SK-N-SH treated with all-trans-retinoic acid at 6 μM for 48 hours (cell line): Measurements from ENCODE around the gene WDR88.

ENCODE experiments used
- RARB ChIP-seq: fragments of 250-450 bp; sonication (Bioruptor Pico); IDR thresholded peaks from 2 replicates; pipeline ENCODE4 v1.8.0; 2021; ENCODE audit warnings: mild to moderate bottlenecking, moderate library complexity
- TCF4 ChIP-seq: fragments of 250-450 bp; sonication (Bioruptor Pico); IDR thresholded peaks from 2 replicates; pipeline ENCODE4 v1.8.0; 2021; ENCODE audit warnings: mild to moderate bottlenecking, moderate library complexity, borderline replicate concordance
- TOX ChIP-seq: fragments of 250-450 bp; sonication (Bioruptor Pico); IDR thresholded peaks from 2 replicates; pipeline ENCODE4 v1.8.0; 2021; ENCODE audit warnings: mild to moderate bottlenecking, moderate library complexity, borderline replicate concordance
- ZFP3 ChIP-seq: fragments of 250-450 bp; sonication (Bioruptor Pico); IDR thresholded peaks from 2 replicates; pipeline ENCODE4 v1.5.0; 2020; ENCODE audit warnings: mild to moderate bottlenecking, moderate library complexity
- ZFP30 ChIP-seq: fragments of 450-650 bp; formaldehyde crosslinking; IDR thresholded peaks from 2 replicates; pipeline ENCODE4 v1.5.0; 2022; ENCODE audit warnings: mild to moderate bottlenecking, moderate library complexity
- TF ChIP-seq, protein P1 (sequence below): fragments of 250-450 bp; sonication (Bioruptor Pico); IDR thresholded peaks from 2 replicates; pipeline ENCODE4 v1.5.1; 2020; ENCODE audit warnings: low read depth, mild to moderate bottlenecking, moderate library complexity
- TF ChIP-seq, protein P2 (sequence below): fragments of 250-450 bp; sonication (Bioruptor Pico); IDR thresholded peaks from 2 replicates; pipeline ENCODE4 v1.5.0; 2020; ENCODE audit warnings: mild to moderate bottlenecking, moderate library complexity
- TF ChIP-seq, protein P3 (sequence below): fragments of 250-450 bp; sonication (Bioruptor Pico); IDR thresholded peaks from 2 replicates; pipeline ENCODE4 v1.5.1; 2021; ENCODE audit warnings: mild to moderate bottlenecking, moderate library complexity
- TF ChIP-seq, protein P4 (sequence below): fragments of 250-450 bp; sonication (Bioruptor Pico); IDR thresholded peaks from 2 replicates; pipeline ENCODE4 v1.8.0; 2020; ENCODE audit warnings: mild to moderate bottlenecking, moderate library complexity, borderline replicate concordance

DNA sequence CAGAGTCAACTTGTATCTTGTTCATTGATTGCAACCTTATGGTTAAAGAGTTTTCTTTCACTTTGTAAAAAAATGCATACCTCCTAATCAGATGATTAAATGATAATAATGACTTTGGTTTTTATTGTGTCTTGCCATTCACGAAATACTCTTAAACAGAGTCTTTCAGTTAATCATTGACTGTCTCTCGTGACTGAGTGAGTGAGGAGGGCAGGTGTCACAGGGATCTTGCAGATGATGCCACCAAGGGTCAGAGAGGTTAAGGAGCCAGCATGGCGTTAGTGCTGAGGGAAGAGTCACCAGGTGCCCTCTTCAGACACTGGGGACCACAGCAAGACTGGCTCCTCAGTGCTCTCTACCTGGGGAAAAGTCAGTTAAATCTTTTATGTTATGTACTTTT lies 42.9 kb upstream of the WDR88 start:
- TF ChIP-seq, protein P1, sequence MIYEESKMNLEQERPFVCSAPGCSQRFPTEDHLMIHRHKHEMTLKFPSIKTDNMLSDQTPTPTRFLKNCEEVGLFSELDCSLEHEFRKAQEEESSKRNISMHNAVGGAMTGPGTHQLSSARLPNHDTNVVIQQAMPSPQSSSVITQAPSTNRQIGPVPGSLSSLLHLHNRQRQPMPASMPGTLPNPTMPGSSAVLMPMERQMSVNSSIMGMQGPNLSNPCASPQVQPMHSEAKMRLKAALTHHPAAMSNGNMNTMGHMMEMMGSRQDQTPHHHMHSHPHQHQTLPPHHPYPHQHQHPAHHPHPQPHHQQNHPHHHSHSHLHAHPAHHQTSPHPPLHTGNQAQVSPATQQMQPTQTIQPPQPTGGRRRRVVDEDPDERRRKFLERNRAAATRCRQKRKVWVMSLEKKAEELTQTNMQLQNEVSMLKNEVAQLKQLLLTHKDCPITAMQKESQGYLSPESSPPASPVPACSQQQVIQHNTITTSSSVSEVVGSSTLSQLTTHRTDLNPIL (CRISPR knock-in tag): no peak
- no peak for TF ChIP-seq ZFP3 (CRISPR knock-in tag)
- TF ChIP-seq, protein P2, sequence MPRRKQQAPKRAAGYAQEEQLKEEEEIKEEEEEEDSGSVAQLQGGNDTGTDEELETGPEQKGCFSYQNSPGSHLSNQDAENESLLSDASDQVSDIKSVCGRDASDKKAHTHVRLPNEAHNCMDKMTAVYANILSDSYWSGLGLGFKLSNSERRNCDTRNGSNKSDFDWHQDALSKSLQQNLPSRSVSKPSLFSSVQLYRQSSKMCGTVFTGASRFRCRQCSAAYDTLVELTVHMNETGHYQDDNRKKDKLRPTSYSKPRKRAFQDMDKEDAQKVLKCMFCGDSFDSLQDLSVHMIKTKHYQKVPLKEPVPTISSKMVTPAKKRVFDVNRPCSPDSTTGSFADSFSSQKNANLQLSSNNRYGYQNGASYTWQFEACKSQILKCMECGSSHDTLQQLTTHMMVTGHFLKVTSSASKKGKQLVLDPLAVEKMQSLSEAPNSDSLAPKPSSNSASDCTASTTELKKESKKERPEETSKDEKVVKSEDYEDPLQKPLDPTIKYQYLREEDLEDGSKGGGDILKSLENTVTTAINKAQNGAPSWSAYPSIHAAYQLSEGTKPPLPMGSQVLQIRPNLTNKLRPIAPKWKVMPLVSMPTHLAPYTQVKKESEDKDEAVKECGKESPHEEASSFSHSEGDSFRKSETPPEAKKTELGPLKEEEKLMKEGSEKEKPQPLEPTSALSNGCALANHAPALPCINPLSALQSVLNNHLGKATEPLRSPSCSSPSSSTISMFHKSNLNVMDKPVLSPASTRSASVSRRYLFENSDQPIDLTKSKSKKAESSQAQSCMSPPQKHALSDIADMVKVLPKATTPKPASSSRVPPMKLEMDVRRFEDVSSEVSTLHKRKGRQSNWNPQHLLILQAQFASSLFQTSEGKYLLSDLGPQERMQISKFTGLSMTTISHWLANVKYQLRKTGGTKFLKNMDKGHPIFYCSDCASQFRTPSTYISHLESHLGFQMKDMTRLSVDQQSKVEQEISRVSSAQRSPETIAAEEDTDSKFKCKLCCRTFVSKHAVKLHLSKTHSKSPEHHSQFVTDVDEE (CRISPR knock-in tag): no peak
- TF ChIP-seq TOX (CRISPR knock-in tag): no peak
- TF ChIP-seq ZFP30: no peak
- TF ChIP-seq, protein P3, sequence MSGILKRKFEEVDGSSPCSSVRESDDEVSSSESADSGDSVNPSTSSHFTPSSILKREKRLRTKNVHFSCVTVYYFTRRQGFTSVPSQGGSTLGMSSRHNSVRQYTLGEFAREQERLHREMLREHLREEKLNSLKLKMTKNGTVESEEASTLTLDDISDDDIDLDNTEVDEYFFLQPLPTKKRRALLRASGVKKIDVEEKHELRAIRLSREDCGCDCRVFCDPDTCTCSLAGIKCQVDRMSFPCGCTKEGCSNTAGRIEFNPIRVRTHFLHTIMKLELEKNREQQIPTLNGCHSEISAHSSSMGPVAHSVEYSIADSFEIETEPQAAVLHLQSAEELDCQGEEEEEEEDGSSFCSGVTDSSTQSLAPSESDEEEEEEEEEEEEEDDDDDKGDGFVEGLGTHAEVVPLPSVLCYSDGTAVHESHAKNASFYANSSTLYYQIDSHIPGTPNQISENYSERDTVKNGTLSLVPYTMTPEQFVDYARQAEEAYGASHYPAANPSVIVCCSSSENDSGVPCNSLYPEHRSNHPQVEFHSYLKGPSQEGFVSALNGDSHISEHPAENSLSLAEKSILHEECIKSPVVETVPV: no peak
- no peak for TF ChIP-seq TCF4 (CRISPR knock-in tag)
- TF ChIP-seq, protein P4, sequence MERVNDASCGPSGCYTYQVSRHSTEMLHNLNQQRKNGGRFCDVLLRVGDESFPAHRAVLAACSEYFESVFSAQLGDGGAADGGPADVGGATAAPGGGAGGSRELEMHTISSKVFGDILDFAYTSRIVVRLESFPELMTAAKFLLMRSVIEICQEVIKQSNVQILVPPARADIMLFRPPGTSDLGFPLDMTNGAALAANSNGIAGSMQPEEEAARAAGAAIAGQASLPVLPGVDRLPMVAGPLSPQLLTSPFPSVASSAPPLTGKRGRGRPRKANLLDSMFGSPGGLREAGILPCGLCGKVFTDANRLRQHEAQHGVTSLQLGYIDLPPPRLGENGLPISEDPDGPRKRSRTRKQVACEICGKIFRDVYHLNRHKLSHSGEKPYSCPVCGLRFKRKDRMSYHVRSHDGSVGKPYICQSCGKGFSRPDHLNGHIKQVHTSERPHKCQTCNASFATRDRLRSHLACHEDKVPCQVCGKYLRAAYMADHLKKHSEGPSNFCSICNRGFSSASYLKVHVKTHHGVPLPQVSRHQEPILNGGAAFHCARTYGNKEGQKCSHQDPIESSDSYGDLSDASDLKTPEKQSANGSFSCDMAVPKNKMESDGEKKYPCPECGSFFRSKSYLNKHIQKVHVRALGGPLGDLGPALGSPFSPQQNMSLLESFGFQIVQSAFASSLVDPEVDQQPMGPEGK (CRISPR knock-in tag): no peak
- TF ChIP-seq RARB (CRISPR knock-in tag): no peak
